NCI-H524 (cell line): ENCODE measurements around the gene GPR160.

Source experiments
- DNase-seq, 2 experiments: peaks; one replicate each; lab custom pipeline; 2025; lab: John Stamatoyannopoulos, UW

GPR160 gene

DNA sequence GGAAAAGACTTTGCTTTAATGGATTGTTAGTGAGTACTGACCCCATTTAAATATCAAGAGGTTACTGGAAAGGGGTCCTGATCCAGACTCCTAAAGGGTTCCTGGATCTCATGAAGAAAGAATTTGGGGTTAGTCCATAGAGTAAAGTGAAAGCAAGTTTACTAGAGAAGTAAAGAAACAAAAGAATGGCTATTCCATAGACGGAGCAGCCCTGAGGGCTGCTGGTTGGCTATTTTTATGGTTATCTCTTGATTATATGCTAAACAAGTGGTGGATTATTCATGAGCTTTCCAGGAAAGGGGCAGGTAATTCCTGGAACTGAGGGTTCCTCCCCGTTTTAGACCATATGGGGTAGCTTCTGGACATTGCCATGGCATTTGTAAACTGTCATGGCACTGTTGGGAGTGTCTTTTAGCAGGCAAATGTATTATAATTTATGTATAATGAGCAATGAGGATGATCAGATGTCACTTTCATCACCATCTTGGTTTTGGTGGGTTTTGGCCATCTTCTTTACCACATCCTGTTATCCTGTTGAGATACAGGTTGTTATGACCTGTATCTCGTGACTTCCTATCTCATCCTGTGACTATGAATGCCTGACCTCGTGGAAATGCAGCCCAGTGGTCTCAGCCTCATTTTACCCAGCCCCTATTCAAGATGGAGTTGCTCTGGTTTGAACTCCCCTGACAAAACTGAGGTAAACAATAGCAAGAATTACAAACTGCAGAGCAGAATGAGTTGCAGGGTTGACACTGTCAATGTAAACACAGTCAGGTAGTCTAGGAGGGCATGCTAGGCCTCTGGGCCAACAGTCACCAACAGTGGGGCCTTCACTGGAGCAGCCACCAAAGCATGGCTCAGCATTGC lies 10.3 kb upstream of the GPR160 start:
- no peak for DNase-seq

DNA sequence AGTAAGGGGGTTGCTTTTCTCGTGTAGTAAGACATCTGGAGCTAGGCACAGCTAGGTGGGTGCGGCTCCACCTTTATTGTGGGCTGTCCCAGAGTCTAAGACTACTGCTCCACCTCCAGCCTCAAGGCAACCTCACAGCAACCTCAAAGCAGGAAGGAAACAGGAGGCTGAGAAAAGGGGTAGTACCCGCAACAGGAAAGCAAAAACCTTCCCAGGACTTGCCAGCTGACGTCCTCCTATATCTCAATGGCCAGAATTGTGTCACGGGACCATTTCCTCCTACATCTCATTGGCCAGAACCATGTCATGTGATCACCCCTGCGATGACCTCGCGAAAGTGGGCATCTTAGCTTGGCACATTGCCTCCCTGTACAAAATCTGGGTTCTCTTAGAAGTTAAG lies 4.3 kb upstream of the GPR160 start:
- DNase-seq = no peak

DNA sequence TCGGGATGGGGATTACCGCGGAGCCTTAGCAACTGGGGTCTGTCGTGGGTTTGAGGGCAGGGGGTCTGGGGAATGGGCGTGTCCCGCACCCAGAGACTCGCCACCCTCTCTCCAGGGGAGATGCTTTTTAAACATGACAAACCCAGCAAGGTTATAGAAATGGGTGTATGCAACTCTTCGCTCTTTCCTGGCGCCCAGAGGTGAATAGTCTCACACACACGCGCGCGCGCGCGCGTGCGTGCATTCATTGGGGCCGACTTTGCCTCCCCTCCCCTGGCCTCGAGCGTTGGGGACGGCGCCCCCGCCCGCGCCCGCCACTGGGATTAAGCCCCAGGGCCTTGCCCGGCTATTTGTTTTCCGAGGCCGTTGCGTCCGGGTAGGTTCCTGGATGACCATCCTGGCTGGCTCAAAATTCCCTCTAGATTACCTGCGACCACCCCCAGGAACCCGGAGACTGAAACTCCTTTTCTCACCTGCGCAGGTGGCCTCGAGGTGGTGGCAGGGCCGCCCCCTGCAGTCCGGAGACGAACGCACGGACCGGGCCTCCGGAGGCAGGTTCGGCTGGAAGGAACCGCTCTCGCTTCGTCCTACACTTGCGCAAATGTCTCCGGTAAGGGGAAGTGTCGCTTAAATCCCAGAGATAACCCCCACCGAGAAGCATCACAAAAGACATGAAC lies 777 bp downstream of the GPR160 start:
- peak; percentile 17 to 54 for DNase-seq

DNA sequence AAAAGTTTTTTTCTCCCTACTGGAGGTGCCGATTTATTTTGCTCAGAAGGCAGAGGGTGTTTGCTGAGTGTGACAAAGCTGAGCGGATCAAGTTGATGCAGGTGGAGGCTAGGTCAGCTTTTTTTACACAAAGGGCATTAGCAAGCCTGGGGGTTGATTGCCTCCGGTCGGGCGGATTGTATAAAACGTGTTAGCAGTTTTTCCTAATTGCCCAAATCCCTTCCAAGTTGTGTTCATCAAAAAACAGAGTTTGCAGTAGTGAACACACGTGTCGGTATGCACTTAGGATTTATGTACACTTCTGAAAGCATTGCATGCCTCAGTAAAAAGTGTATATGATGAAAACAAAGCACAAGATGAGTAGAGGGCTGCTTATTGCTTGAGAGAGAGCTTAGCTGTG lies 2.6 kb downstream of the GPR160 start:
- DNase-seq = no peak

DNA sequence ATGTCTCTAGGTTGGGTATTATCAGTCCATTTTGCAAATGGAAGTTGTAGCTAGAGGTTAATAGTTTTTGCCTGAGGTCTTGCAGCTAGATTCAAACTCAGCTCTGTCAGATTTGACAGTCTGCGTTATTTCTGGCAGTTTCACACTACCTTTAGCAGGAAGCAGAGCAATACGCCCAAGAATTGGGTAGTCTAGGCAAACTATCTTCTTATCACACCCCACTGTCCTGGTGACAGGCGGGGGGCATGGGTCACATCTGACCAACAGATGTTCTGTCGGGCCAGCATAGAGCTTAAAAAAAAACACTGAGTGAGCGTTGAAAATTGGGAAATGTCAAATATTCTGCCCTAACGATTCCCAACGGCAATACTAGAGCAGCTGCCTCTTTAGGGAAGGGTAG lies 5.7 kb downstream of the GPR160 start:
- no peak for DNase-seq

DNA sequence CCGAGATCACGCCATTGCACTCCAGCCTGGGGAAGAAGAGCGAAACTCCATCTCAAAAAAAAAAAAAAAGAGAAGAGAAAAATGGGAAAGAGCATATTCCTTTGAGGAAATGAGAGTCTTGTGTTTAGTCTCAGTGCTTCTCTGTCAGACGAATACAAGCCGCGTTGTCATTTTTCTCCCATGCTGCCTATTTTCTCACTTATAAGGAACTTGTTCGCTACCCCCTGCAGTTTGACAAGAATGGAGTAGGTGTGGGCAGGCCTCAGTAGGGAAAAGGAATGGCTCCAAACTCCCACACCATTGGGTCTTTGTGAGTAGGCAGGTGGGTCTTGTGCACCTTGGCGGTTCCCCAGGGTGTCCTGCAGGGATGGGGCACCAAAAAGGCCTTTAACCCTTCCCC lies 6.5 kb downstream of the GPR160 start:
- no peak for DNase-seq

DNA sequence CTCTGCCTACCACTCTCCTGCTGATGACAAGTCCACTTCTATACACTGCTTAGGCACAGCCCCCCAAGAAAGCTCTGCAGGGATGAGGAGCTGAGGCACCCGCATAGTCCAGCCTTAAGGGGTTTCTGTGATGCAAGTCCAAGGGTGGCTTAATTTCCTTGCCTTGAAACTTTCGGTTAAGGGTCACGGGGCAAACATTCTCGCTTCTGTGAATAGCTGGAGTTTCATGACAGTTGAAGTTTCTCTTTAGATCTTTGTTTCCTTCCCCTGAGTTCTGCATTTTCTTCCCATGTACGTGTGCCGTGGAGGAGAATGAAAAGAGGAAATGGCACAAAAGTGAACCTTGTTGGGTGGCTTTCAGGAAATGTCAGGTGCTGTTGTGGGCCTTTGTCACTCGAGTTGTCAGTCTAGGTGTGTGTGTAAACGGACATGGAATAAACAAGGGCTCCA lies 7.0 kb downstream of the GPR160 start:
- no peak for DNase-seq

DNA sequence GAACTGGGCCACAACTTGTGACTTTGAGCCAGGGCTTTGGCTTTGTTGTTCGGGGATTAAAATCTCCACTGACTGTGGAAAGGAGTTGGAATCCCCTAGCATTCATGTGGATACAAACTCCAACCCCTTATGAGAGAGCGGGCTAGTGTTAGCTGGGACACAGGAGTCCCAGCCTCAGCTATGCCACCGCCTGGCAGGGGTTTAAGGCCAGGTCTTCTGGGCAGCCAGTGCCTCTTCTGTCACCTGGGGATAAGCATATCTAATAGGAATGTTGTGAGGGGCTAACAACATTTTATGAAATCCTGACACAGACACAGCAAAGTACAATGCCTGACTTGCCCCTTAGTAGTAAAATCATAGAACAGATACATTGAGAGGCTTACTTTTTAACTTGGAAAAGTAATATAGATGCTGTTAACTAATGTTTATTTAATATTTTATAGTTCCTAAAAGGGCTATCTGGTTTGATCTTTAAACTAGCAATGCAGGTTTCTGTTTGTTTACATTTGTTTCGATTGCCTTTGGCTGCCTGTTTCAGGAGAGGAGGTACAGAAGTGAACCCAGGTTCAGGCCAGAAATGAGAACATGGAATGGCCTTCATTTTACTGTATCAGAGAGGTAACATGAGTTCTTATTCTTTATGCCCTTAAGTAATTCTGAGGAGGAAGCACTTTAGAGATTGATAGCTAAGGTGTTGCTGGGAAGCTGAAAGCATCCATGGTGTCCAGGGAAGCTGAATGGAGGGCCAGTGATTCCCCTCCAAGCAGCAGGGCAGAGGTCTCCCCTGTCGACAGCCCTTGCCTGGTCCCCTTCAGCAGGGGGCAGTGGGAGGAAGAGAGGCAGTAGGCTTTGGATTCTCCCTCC lies 8.7 kb downstream of the GPR160 start:
- DNase-seq = no peak

DNA sequence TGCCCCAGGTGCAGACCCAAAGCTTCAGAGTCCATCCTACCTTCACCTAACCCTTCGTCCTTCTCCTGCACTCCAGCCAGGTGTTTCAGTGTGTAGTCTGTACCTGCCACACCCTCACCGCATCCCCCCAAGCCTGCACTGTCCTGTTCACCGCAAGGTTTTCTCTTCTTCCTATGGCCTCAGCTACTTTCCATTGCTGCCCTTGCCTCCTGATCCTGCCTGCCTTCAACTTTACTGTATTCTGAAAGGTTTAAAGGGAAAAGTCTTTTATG lies 9.3 kb downstream of the GPR160 start:
- DNase-seq = no peak

DNA sequence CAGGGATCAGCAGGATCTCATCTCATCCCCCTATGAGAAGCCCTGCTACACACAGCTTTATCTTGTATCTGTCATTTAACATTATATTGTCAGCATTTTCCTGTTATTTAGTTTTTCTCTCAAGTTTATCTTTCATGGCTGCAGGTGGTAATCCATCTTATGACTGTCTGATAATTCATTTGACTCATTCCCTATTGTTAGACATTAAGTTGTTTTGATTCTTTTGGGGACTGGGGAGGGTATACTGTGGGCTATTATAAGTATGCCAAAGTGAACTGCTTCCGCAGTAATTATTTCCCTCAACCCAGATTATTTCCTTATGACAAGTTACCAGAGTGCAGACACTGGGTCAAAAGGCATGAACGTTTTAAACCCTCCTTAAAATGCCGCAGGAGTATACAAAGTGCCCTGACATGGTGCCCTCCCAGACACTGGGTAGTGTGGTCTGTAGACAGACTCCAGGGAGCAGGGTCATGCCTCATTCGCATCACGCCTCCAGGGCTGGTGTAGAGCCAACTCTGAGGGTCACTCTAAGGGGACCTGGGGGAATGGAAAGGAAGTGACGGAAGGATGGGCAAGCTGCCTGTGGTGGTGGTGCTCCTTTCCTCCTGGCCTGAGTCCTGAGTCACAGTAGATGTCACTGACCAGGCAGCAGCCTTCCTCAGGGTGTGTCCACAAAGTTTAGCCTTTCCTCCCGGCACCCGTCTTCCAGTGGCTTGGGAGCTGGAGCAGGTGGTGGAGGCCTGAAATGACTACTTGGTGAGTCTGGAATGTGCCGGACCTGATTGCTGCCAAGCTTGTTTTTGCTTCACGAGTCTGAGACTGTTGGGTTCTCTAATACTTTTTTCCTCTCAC lies 11.6 kb downstream of the GPR160 start:
- no peak for DNase-seq

DNA sequence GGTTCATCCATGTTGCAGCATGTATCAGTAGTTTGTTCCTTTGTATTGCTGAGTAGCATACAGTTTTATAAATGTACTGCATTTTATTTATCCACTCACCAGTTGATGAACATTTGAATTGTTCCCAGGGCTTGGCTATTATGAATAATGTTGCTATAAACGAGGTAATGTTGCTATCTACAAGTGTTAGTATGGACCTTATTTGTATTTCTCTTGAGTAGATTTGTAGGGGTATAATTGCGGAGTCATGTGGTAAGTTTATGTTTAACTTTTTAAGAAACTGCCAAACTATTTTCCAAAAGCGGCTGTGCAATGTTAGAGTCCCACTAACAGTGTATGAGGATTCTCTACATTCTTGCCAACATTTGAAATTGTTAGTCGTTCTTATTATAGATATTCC lies 13.0 kb downstream of the GPR160 start:
- no peak for DNase-seq

DNA sequence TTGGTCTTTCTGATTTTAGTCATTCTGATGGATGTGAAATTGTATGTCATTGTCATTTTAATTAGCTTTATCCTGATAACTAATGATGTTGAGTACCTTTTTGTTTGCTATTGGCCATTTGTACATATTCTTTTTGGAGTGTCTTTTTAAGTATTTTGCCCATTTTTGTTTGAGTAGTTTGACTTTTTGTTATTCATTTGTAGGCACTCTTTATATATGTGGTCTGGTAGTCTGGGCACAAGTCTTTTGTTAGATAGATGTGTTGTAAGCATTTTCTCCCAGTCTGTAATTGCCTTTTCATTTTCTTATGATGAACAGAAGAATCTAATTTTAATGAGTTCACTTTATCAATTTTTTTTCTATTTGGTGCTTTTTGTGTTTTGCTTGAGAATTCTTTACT lies 14.6 kb downstream of the GPR160 start:
- no peak for DNase-seq

DNA sequence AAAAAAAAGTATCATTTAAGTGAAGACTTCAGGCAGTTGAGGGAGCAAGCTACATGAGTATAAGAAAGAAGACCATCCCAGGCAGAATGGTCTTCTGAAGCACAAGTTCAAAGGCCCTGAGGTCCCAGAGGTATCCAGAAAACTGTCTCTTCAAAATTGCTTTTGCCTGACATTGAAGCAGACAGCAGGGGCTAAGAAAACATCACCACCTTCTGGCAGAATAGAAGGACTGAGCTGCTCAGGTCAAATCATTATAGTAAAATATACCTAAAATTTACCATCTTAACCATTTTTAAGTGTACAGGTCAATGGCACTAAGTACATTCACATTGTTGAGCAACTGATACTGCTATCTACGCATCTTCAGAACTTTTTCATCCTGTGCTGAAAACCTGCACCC lies 16.4 kb downstream of the GPR160 start:
- no peak for DNase-seq

DNA sequence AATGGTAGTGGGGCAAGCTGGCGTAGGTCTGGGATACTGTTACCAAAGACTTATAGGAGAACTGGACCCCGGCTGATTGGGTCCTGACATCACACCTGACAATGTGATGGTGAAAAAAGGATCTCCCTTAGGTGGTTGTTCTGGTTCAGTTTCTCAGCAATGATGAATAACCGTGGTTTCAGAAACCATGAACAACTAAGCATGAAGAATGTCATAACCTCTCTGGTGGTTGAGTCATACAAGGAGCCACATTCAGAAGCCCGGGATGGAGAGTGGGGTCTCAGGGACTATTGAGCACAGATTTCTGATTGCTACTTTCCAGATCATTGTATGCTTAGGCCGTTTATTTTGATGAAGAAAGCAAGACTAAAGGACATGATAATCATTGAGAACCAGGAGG lies 17.4 kb downstream of the GPR160 start:
- DNase-seq = no peak

DNA sequence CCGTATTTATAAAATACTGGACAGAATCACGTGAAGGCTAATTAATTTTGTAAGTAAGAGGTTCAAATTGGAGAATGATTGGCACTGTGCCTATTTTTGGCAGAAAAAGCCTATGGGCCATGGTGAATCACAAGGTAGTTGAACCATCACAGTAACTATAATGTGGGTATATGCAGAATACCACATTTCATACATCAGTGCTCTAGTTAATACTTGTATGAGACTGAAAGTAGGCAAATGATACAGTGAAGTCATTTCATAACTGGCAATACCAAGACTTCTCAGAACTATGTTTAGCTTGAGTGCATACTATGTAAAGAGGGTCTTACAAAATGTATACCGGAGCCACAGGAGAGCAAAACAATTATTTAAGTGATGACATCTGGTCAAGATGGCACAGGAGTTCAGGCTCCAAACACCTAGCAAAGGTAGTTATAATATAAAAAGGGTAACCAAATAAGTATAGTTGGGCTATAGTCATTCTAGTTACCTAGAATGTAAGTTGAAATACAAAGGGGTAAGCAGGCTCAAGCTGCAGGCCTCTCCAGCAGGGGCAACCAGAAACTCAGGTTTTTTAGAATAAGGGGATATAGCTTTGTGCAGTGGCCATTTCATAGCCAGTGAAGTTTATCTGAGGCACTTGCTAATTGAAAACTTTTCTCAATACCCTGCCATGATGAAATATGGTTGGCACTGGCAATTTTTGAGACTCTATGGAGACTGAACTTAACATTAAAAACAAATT lies 19.1 kb downstream of the GPR160 start:
- no peak for DNase-seq

DNA sequence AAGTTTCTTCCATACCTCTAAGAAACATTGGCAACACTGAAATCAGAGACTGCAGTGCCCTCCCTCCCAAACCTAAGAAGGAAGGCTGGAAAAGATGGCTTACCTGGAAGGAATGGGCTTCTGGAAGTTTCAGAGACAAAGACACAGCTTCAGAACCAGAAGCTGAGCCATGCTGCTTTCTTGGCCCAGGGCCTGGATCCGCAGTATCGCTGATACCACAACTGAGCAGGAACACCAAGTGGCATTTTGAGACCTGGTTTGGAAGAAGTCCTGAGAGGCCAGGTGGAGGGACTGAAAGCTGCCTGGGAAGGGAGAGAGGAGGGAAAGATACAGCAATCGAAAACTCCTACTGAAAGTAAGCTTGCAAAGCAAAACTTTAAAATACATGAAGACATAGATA lies 19.8 kb downstream of the GPR160 start:
- no peak for DNase-seq

DNA sequence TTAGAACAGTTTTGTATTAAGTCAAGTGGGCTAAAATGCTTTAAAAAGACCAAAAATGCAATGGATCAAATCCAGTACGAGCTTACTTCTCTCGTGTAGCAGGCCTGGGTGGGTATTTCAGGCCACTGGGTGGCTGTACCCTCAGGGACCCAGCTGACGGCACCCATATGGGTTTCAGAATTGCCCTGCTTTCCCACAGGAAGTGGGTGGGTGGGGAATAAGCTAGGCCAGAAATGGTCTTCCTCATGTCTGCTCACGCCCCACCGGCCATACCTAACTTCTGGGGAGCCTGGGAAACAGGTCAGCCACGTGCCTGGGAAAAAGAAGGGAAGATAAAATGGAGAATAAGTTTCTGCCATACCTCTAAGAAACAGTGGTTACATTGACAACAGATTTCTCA lies 20.3 kb downstream of the GPR160 start:
- DNase-seq = no peak

DNA sequence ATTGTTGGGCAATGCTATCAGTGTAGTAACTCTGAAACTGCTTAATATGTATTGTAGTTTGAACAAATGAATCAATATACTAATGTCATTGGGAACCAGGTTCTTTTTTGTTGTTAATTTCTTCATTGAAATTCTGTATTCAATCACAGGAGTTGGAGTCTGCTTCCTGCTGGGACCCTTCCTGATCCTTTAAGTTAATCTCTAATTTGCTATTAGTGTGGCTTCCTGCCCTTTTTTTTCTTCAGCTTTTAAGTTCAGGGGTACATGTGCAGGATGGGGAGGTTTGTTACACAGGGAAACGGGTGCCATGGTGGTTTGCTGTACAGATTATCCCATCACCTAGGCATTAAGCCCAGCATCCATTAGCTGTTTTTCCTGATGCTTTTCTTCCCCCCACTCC lies 21.7 kb downstream of the GPR160 start:
- no peak for DNase-seq

DNA sequence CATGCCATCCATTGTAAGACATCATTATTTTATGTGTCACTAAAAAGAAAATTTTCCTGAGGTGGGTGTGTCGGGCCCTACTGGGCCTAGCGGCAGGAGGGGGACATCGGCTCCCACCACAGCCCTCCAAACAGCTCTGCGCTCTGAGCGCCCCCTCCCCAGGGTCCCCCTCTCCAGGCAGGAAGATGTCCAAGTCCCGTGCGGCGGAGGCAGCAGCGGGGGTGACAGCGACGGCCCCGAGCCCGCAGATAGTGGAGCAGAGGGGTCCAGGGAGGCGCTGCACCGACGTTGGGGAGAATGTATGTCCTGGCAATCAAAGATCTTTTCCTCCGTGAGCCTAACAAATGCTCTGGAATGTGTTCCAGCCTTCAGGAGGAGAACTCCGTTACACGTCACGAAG lies 24.3 kb downstream of the GPR160 start:
- no peak for DNase-seq

DNA sequence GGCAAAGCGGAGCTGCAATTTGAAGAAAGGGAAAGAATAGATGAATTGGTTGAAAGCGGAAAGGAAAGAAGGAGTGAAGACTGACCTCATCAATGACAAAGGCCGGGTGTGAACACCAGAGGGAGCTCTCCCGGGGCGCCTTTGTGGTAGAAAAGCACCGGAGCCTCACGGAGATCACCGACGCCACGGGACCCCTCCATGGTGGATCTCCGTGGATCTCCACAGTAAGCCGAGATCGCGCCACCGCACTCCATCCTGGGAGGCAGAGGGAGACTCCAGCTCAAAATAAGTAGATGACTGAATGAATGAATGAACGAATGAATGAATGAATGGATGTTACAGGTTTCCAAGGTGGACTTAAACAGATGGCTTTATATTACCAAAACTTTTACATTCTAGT lies 25.0 kb downstream of the GPR160 start:
- DNase-seq = no peak

DNA sequence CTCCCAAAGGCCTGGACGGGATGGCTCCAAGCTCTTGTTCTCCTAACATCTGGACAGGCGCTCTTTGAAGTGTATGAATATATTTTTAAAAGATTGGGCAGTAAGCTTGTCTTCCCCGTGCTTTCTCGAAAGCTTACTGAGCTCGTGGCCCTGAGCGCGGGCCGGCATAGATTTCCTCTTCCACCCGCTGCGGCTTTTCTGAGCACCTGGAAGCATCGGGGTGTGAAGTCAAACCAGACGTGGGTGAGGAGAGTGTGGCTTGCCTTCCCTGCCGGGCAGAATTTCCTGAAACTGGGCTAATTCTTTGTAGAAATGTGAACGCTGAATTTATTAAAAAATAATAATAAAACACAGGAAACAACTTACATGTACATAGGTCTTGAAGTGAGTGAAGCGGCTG lies 25.9 kb downstream of the GPR160 start:
- no peak for DNase-seq
